ENCODE data around the gene KLC4.
A peak's percentile ranks its signal among the peaks of the same experiment; 100 is the strongest.
"Not testable (repeated sequence)": the region's sequence is repeated elsewhere in the genome, so short reads cannot be mapped to it uniquely, and the experiment has no call there.

Gene KLC4

GRCh38 chr6:43060034-43060754 is 763 bp downstream of the KLC4 start:
- peak overlapping the region; percentile 76 to 98 (median 93) for H3K27ac ChIP-seq
- H3K4me3 ChIP-seq, result peak overlapping the region; percentile 85 to 93 (median 88)

- H3K4me3 ChIP-seq, result no peak overlapping the region
Observed at GRCh38 chr6:43060755-43061633, 1.6 kb downstream of the KLC4 start.

GRCh38 chr6:43061861-43062260 is 2.4 kb downstream of the KLC4 start:
- Histone ChIP-seq H3K27ac (no peak overlapping the region), H3K4me3 (no peak overlapping the region)

More at GRCh38 chr6:43060755-43061633, 1.6 kb downstream of the KLC4 start:
- peak overlapping the region in 7 of 21 experiments; percentile 91 to 94 (median 93) for H3K27ac ChIP-seq

GRCh38 chr6:43062818-43063217 is 3.4 kb downstream of the KLC4 start:
- no peak overlapping the region for H3K27ac ChIP-seq

GRCh38 chr6:43070028-43070632 is 10.7 kb downstream of the KLC4 start:
- H3K4me3 ChIP-seq, result no peak overlapping the region
- no peak overlapping the region for H3K27ac ChIP-seq

More at GRCh38 chr6:43062818-43063217, 3.4 kb downstream of the KLC4 start:
- H3K4me3 ChIP-seq, result no peak overlapping the region

- H3K27ac ChIP-seq, result peak overlapping the region in 14 of 21 experiments; percentile 3 to 80 (median 54)
- H3K4me3 ChIP-seq, result no peak overlapping the region
Observed at GRCh38 chr6:43074847-43075669, 15.6 kb downstream of the KLC4 start.

- peak within 1 kb of the TSS; percentile 28 to 94 (median 84) for H3K27ac ChIP-seq
- H3K4me3 ChIP-seq, result peak within 1 kb of the TSS; percentile 63 to 88 (median 82)
Observed at GRCh38 chr6:43075670-43076463, 16.4 kb downstream of the KLC4 start, which contains the start of gene PTK7. Gene PTK7, plus strand, starts transcription at chr6:43076314. Its CDS starts 175 bp downstream, at chr6:43076489.

- H3K4me3 ChIP-seq, result peak overlapping the region; percentile 63 to 88 (median 82)
- peak overlapping the region; percentile 28 to 94 (median 84) for H3K27ac ChIP-seq
Observed at GRCh38 chr6:43076464-43077332, 17.3 kb downstream of the KLC4 start.

GRCh38 chr6:43077333-43077809 is 17.9 kb downstream of the KLC4 start:
- peak overlapping the region; percentile 63 to 88 (median 82) for H3K4me3 ChIP-seq
- H3K27ac ChIP-seq, result peak overlapping the region in 19 of 21 experiments; percentile 9 to 94 (median 84)

GRCh38 chr6:43077981-43078511 is 18.6 kb downstream of the KLC4 start:
- peak overlapping the region in 18 of 21 experiments; percentile 4 to 94 (median 84) for H3K27ac ChIP-seq
- peak overlapping the region; percentile 63 to 88 (median 82) for H3K4me3 ChIP-seq

GRCh38 chr6:43078691-43079090 is 19.3 kb downstream of the KLC4 start:
- H3K27ac ChIP-seq, result peak overlapping the region in 9 of 21 experiments; percentile 17 to 94 (median 84)

GRCh38 chr6:43081043-43081442 is 21.6 kb downstream of the KLC4 start:
- Histone ChIP-seq H3K27ac (no peak overlapping the region), H3K4me3 (no peak overlapping the region)

More at GRCh38 chr6:43078691-43079090, 19.3 kb downstream of the KLC4 start:
- peak overlapping the region in 1 of 7 experiments; percentile 88 for H3K4me3 ChIP-seq

- not testable (repeated sequence) for H3K4me3 ChIP-seq
- peak overlapping the region in 1 of 21 experiments; percentile 4 for H3K27ac ChIP-seq
Observed at GRCh38 chr6:43081922-43082321, 22.5 kb downstream of the KLC4 start.

GRCh38 chr6:43082806-43083655 is 23.6 kb downstream of the KLC4 start:
- Histone ChIP-seq H3K4me3 (no peak overlapping the region), H3K27ac (peak overlapping the region in 5 of 21 experiments; percentile 4 to 29 (median 16))

- H3K27ac ChIP-seq, result peak overlapping the region in 2 of 21 experiments; percentile 17 to 27
Observed at GRCh38 chr6:43086022-43086658, 26.7 kb downstream of the KLC4 start.

More at GRCh38 chr6:43086022-43086658, 26.7 kb downstream of the KLC4 start:
- H3K4me3 ChIP-seq, result no peak overlapping the region
